Trophoblast cell (in vitro differentiated cells and primary cell): ENCODE results near the gene PCNX1.
A peak's percentile ranks its signal among the peaks of the same experiment; 100 is the strongest.
"Not testable (repeated sequence)": the region's sequence is repeated elsewhere in the genome, so short reads cannot be mapped to it uniquely, and the experiment has no call there.

Experiments used
- DNase-seq, 2 donors: peaks; one replicate each; pipeline ENCODE4 v3.0.0-alpha.2; 2016
- H2AFZ ChIP-seq: 2 replicates; pipeline ENCODE4 v1.6.1; 2013; ENCODE audit warnings: low read length, moderate library complexity, mild to moderate bottlenecking; ENCODE audit not compliant: insufficient read depth, poor library complexity
- H2AK5ac ChIP-seq: 2 replicates; pipeline ENCODE4 v1.6.1; 2013; ENCODE audit warnings: mild to moderate bottlenecking, low read length
- H2BK120ac ChIP-seq: 2 replicates; pipeline ENCODE4 v1.6.1; 2013; ENCODE audit warnings: low read length, mild to moderate bottlenecking, moderate library complexity; ENCODE audit not compliant: insufficient read depth, poor library complexity
- H2BK12ac ChIP-seq: 2 replicates; pipeline ENCODE4 v1.6.1; 2013; ENCODE audit warnings: mild to moderate bottlenecking, low read length, moderate library complexity
- H2BK5ac ChIP-seq: 2 replicates; pipeline ENCODE4 v1.6.1; 2013; ENCODE audit warnings: low read length, low read depth, moderate library complexity, mild to moderate bottlenecking; ENCODE audit not compliant: poor library complexity
- H3K14ac ChIP-seq: 2 replicates; pipeline ENCODE4 v1.6.1; 2013; ENCODE audit warnings: mild to moderate bottlenecking, low read length
- H3K18ac ChIP-seq: 2 replicates; pipeline ENCODE4 v1.6.1; 2013; ENCODE audit warnings: mild to moderate bottlenecking, low read length
- H3K23ac ChIP-seq: 2 replicates; pipeline ENCODE4 v1.6.1; 2013; ENCODE audit warnings: low read length
- H3K27ac ChIP-seq: 2 replicates; pipeline ENCODE4 v1.5.1; 2013; ENCODE audit warnings: low read depth, mild to moderate bottlenecking, inconsistent platforms, low read length, moderate library complexity
- H3K27me3 ChIP-seq: 2 replicates; pipeline ENCODE4 v1.6.1; 2013; ENCODE audit warnings: inconsistent platforms, mild to moderate bottlenecking, low read length, moderate library complexity; ENCODE audit not compliant: insufficient read depth
- H3K36me3 ChIP-seq, 2 experiments: 1 replicate in 1 of 2; 2 replicates in 1 of 2; pipeline ENCODE4 v1.6.1; 2013; ENCODE audit warnings: low read length in 2 of 2, mild to moderate bottlenecking in 2 of 2, moderate library complexity in 1 of 2; ENCODE audit not compliant: insufficient read depth in 2 of 2, control insufficient read depth in 1 of 2
- H3K4ac ChIP-seq: 2 replicates; pipeline ENCODE4 v1.6.1; 2013; ENCODE audit warnings: low read depth, mild to moderate bottlenecking, low read length, moderate library complexity
- H3K4me1 ChIP-seq, 2 experiments: 1 replicate in 1 of 2; 2 replicates in 1 of 2; pipeline ENCODE4 v1.6.1; 2013; ENCODE audit warnings: low read length in 2 of 2, mild to moderate bottlenecking in 2 of 2, moderate library complexity in 1 of 2; ENCODE audit not compliant: insufficient read depth in 2 of 2, control insufficient read depth in 1 of 2
- H3K4me2 ChIP-seq: 2 replicates; pipeline ENCODE4 v1.6.1; 2013; ENCODE audit warnings: inconsistent platforms, mild to moderate bottlenecking, low read length, moderate library complexity
- H3K4me3 ChIP-seq: 2 replicates; pipeline ENCODE4 v1.5.1; 2013; ENCODE audit warnings: mild to moderate bottlenecking, low read depth, low read length, inconsistent platforms
- H3K79me1 ChIP-seq: one replicate; pipeline ENCODE4 v1.6.1; 2013; ENCODE audit warnings: low read length
- H3K79me2 ChIP-seq: 2 replicates; pipeline ENCODE4 v1.6.1; 2013; ENCODE audit warnings: low read length, mild to moderate bottlenecking; ENCODE audit not compliant: control insufficient read depth, insufficient read depth, poor library complexity
- H3K9ac ChIP-seq: 2 replicates; pipeline ENCODE4 v1.6.1; 2013; ENCODE audit warnings: mild to moderate bottlenecking, low read length
- H3K9me3 ChIP-seq: 2 replicates; pipeline ENCODE4 v1.6.1; 2013; ENCODE audit warnings: low read depth, mild to moderate bottlenecking, control low read depth, inconsistent platforms, low read length; ENCODE audit not compliant: insufficient read depth
- H4K12ac ChIP-seq: 2 replicates; pipeline ENCODE4 v1.6.1; 2013; ENCODE audit warnings: low read depth, mild to moderate bottlenecking, low read length, moderate library complexity
- H4K8ac ChIP-seq: 2 replicates; pipeline ENCODE4 v1.6.1; 2013; ENCODE audit warnings: low read depth, mild to moderate bottlenecking, low read length, moderate library complexity
- H4K91ac ChIP-seq: one replicate; pipeline ENCODE4 v1.6.1; 2013; ENCODE audit warnings: low read depth, mild to moderate bottlenecking, low read length, moderate library complexity
- WGBS: extraction: QIAGEN DNeasy Blood & Tissue Kit; methylation state at CpG from one replicate; pipeline ENCODE4 v1.1.7; 2013; ENCODE audit warnings: missing lambda C conversion rate; ENCODE audit not compliant: insufficient read length, insufficient coverage; ENCODE audit errors: extremely low coverage; 5-methylcytosine and 5-hydroxymethylcytosine counted together

The PCNX1 gene

GRCh38 chr14:70942342-70942706 lies 35.1 kb downstream of the PCNX1 start:
- Histone ChIP-seq H4K8ac (no peak overlapping the region), H3K27ac (no peak overlapping the region), H3K36me3 (peaks cover 14 to 15% of the 10 kb centered on the region in 2 experiments), H3K23ac (no peak overlapping the region), H3K4me1 (no peaks in the 10 kb centered on the region), H3K4ac (peak overlapping the region; percentile 15), H3K14ac (no peak overlapping the region), H4K12ac (no peak overlapping the region), H2AK5ac (no peak overlapping the region), H2BK12ac (no peak overlapping the region), H3K18ac (no peak overlapping the region), H2AFZ (no peak overlapping the region), H2BK120ac (no peak overlapping the region), H3K79me2 (no peaks in the 10 kb centered on the region), H3K4me3 (no peak overlapping the region), H3K27me3 (no peaks in the 10 kb centered on the region), H2BK5ac (no peak overlapping the region), H4K91ac (no peak overlapping the region), H3K9me3 (peaks cover 11% of the 10 kb centered on the region), H3K79me1 (no peaks in the 10 kb centered on the region), H3K9ac (no peak overlapping the region), H3K4me2 (no peak overlapping the region)
- no peak for DNase-seq

- H2BK12ac ChIP-seq, H3K14ac ChIP-seq: not testable (repeated sequence)
- no CpG with 5 or more reads among the region's 3 CpGs for WGBS
Observed at GRCh38 chr14:70942721-70943120, 35.5 kb downstream of the PCNX1 start.

GRCh38 chr14:70943838-70944237 lies 36.6 kb downstream of the PCNX1 start:
- no peak overlapping the region for H3K18ac ChIP-seq
- H3K27ac ChIP-seq = no peak overlapping the region
- H3K9ac ChIP-seq = no peak overlapping the region
- no peak overlapping the region for H3K4me3 ChIP-seq
- peaks cover 18% of the 10 kb centered on the region in 2 experiments for H3K36me3 ChIP-seq
- H3K14ac ChIP-seq = no peak overlapping the region
- no peak for DNase-seq
- H3K4ac ChIP-seq = peak overlapping the region; percentile 1
- H2BK5ac ChIP-seq = no peak overlapping the region
- H2BK12ac ChIP-seq = no peak overlapping the region
- H3K23ac ChIP-seq = no peak overlapping the region
- whole genome bisulfite sequencing = no CpG with 5 or more reads among the region's 1 CpG
- H3K27me3 ChIP-seq = no peaks in the 10 kb centered on the region
- H2BK120ac ChIP-seq = no peak overlapping the region
- no peak overlapping the region for H4K8ac ChIP-seq
- H3K4me1 ChIP-seq = no peaks in the 10 kb centered on the region
- peaks cover 13% of the 10 kb centered on the region for H3K9me3 ChIP-seq
- no peak overlapping the region for H4K12ac ChIP-seq
- no peak overlapping the region for H4K91ac ChIP-seq
- H3K79me2 ChIP-seq = no peaks in the 10 kb centered on the region
- no peaks in the 10 kb centered on the region for H3K79me1 ChIP-seq
- H2AK5ac ChIP-seq = no peak overlapping the region
- H3K4me2 ChIP-seq = no peak overlapping the region
- no peak overlapping the region for H2AFZ ChIP-seq

More at GRCh38 chr14:70942721-70943120, 35.5 kb downstream of the PCNX1 start:
- not testable (repeated sequence) for H3K23ac ChIP-seq, H3K18ac ChIP-seq, H4K8ac ChIP-seq, H3K9ac ChIP-seq, H3K4me2 ChIP-seq, H4K91ac ChIP-seq, H3K4me3 ChIP-seq, H3K27me3 ChIP-seq, H2AFZ ChIP-seq, H3K79me2 ChIP-seq, H4K12ac ChIP-seq, H3K4me1 ChIP-seq, H2BK5ac ChIP-seq, H3K79me1 ChIP-seq, DNase-seq, H2BK120ac ChIP-seq, H3K27ac ChIP-seq, H2AK5ac ChIP-seq
- H3K36me3 ChIP-seq = peaks cover 15% of the 10 kb centered on the region in 2 experiments
- peak overlapping the region; percentile 15 for H3K4ac ChIP-seq
- peaks cover 11% of the 10 kb centered on the region for H3K9me3 ChIP-seq

GRCh38 chr14:70947739-70948138 lies 40.5 kb downstream of the PCNX1 start:
- H4K8ac ChIP-seq = no peak overlapping the region
- no peak overlapping the region for H3K4me3 ChIP-seq
- H3K79me2 ChIP-seq = no peaks in the 10 kb centered on the region
- H2BK12ac ChIP-seq = no peak overlapping the region
- no peak overlapping the region for H3K9ac ChIP-seq
- peak; percentile 20 to 38 for DNase-seq
- no peak overlapping the region for H2BK5ac ChIP-seq
- H3K27ac ChIP-seq = no peak overlapping the region
- H3K23ac ChIP-seq = no peak overlapping the region
- no peaks in the 10 kb centered on the region for H3K27me3 ChIP-seq
- H4K91ac ChIP-seq = no peak overlapping the region
- H3K36me3 ChIP-seq = peaks cover 17% of the 10 kb centered on the region in 2 experiments
- peaks cover 8% of the 10 kb centered on the region for H3K9me3 ChIP-seq
- WGBS = no CpG with 5 or more reads among the region's 8 CpGs
- no peaks in the 10 kb centered on the region for H3K79me1 ChIP-seq
- H3K4me2 ChIP-seq = no peak overlapping the region
- H3K14ac ChIP-seq = no peak overlapping the region
- no peak overlapping the region for H4K12ac ChIP-seq
- no peak overlapping the region for H2AFZ ChIP-seq
- H3K4me1 ChIP-seq = no peaks in the 10 kb centered on the region
- H3K4ac ChIP-seq = no peak overlapping the region
- no peak overlapping the region for H3K18ac ChIP-seq
- no peak overlapping the region for H2BK120ac ChIP-seq
- H2AK5ac ChIP-seq = no peak overlapping the region
